ENCODE measurements around the gene PLAU.
"Not testable (repeated sequence)": the region's sequence is repeated elsewhere in the genome, so short reads cannot be mapped to it uniquely, and the experiment has no call there.

PLAU gene

GRCh38 chr10:73889014-73889413, 21.9 kb upstream of the PLAU start:
- no peak overlapping the region for H2BK15ac ChIP-seq (ENCODE audit: low read depth, poor library complexity, severe bottlenecking)
- 69% methylated on average over 7 of the region's 7 CpGs for whole genome bisulfite sequencing

GRCh38 chr10:73889416-73889815, 21.5 kb upstream of the PLAU start:
- not testable (repeated sequence) for H3K14ac ChIP-seq (ENCODE audit: low read length in 2 of 2); H3K36me3 ChIP-seq (ENCODE audit: control insufficient read depth in 1 of 2, insufficient read depth in 2 of 2, low read depth in 1 of 2, low read length in 2 of 2); H2BK120ac ChIP-seq (ENCODE audit: low read depth, low read length)

More at GRCh38 chr10:73889014-73889413, 21.9 kb upstream of the PLAU start:
- H3K4me3 ChIP-seq (ENCODE audit: insufficient read depth in 1 of 2, low read depth in 1 of 2, low read length in 2 of 2) = no peak overlapping the region
- H3K14ac ChIP-seq (ENCODE audit: low read length in 2 of 2) = peak overlapping the region in 1 of 2 experiments; percentile 87
- H3K36me3 ChIP-seq (ENCODE audit: control insufficient read depth in 1 of 2, insufficient read depth in 2 of 2, low read depth in 1 of 2, low read length in 2 of 2) = no peaks in the 10 kb centered on the region
- H2BK12ac ChIP-seq (ENCODE audit: low read length in 2 of 2) = peak overlapping the region; percentile 94 to 99
- peaks cover 2% of the 10 kb centered on the region for H3K79me1 ChIP-seq (replicated peaks; ENCODE audit: low read length, poor library complexity, severe bottlenecking)
- peak overlapping the region; percentile 99 for H2AK5ac ChIP-seq (ENCODE audit: low read length, severe bottlenecking)
- H4K91ac ChIP-seq (ENCODE audit: low read length) = peak overlapping the region; percentile 74
- H2AFZ ChIP-seq (ENCODE audit: low read depth, low read length) = peak overlapping the region; percentile 18
- H3K27ac ChIP-seq (ENCODE audit: low read length, poor library complexity, severe bottlenecking) = peak overlapping the region; percentile 100
- no peaks in the 10 kb centered on the region for H3K9me3 ChIP-seq (ENCODE audit: control insufficient read depth, low read length)
- H2BK5ac ChIP-seq (ENCODE audit: low read depth, low read length, poor library complexity, severe bottlenecking) = no peak overlapping the region
- H3K4me1 ChIP-seq (ENCODE audit: control insufficient read depth, insufficient read depth, low read depth, low read length) = peaks cover 27% of the 10 kb centered on the region
- peak; percentile 78 for DNase-seq
- peak overlapping the region; percentile 96 to 99 for H3K4ac ChIP-seq (ENCODE audit: low read depth in 1 of 2, low read length in 2 of 2)
- peak overlapping the region; percentile 6 to 90 for H3K18ac ChIP-seq (ENCODE audit: low read depth in 1 of 2, low read length in 2 of 2)
- H3K23ac ChIP-seq (ENCODE audit: low read length in 2 of 2) = no peak overlapping the region
- H3K4me2 ChIP-seq (ENCODE audit: low read length, poor library complexity, severe bottlenecking) = no peak overlapping the region
- peak overlapping the region; percentile 86 for H3K9ac ChIP-seq (ENCODE audit: low read length)
- peak overlapping the region; percentile 82 for H4K8ac ChIP-seq (ENCODE audit: low read length)
- peak overlapping the region; percentile 37 for H2BK120ac ChIP-seq (ENCODE audit: low read depth, low read length)
- H3K27me3 ChIP-seq (ENCODE audit: control insufficient read depth in 1 of 2, insufficient read depth in 1 of 2, low read length in 2 of 2) = no peaks in the 10 kb centered on the region

GRCh38 chr10:73890261-73890660, 20.7 kb upstream of the PLAU start:
- Histone ChIP-seq H3K14ac (ENCODE audit: low read length in 2 of 2) (no peak overlapping the region), H2BK15ac (ENCODE audit: low read depth, poor library complexity, severe bottlenecking) (no peak overlapping the region), H4K8ac (ENCODE audit: low read length) (no peak overlapping the region), H3K36me3 (ENCODE audit: control insufficient read depth in 1 of 2, insufficient read depth in 2 of 2, low read depth in 1 of 2, low read length in 2 of 2) (no peaks in the 10 kb centered on the region), H4K91ac (ENCODE audit: low read length) (no peak overlapping the region), H3K27ac (ENCODE audit: low read length, poor library complexity, severe bottlenecking) (no peak overlapping the region), H2BK120ac (ENCODE audit: low read depth, low read length) (peak overlapping the region; percentile 78), H3K79me1 (replicated peaks; ENCODE audit: low read length, poor library complexity, severe bottlenecking) (peaks cover 2% of the 10 kb centered on the region), H3K4ac (ENCODE audit: low read depth in 1 of 2, low read length in 2 of 2) (no peak overlapping the region), H2AFZ (ENCODE audit: low read depth, low read length) (no peak overlapping the region), H3K4me1 (ENCODE audit: control insufficient read depth, insufficient read depth, low read depth, low read length) (peaks cover 30% of the 10 kb centered on the region), H3K9me3 (ENCODE audit: control insufficient read depth, low read length) (no peaks in the 10 kb centered on the region), H2BK12ac (ENCODE audit: low read length in 2 of 2) (no peak overlapping the region), H2BK5ac (ENCODE audit: low read depth, low read length, poor library complexity, severe bottlenecking) (no peak overlapping the region), H3K4me2 (ENCODE audit: low read length, poor library complexity, severe bottlenecking) (no peak overlapping the region), H3K9ac (ENCODE audit: low read length) (no peak overlapping the region), H3K18ac (ENCODE audit: low read depth in 1 of 2, low read length in 2 of 2) (no peak overlapping the region), H3K27me3 (ENCODE audit: control insufficient read depth in 1 of 2, insufficient read depth in 1 of 2, low read length in 2 of 2) (no peaks in the 10 kb centered on the region), H2AK5ac (ENCODE audit: low read length, severe bottlenecking) (no peak overlapping the region), H3K4me3 (ENCODE audit: insufficient read depth in 1 of 2, low read depth in 1 of 2, low read length in 2 of 2) (no peak overlapping the region), H3K23ac (ENCODE audit: low read length in 2 of 2) (no peak overlapping the region)
- DNase-seq = no peak
- 96% methylated on average over 5 of the region's 5 CpGs for WGBS

More at GRCh38 chr10:73889416-73889815, 21.5 kb upstream of the PLAU start:
- H4K8ac ChIP-seq (ENCODE audit: low read length) = peak overlapping the region; percentile 56
- H3K23ac ChIP-seq (ENCODE audit: low read length in 2 of 2); H4K91ac ChIP-seq (ENCODE audit: low read length); H3K27me3 ChIP-seq (ENCODE audit: control insufficient read depth in 1 of 2, insufficient read depth in 1 of 2, low read length in 2 of 2); H3K79me1 ChIP-seq (replicated peaks; ENCODE audit: low read length, poor library complexity, severe bottlenecking); H2BK15ac ChIP-seq (ENCODE audit: low read depth, poor library complexity, severe bottlenecking); H3K9ac ChIP-seq (ENCODE audit: low read length); H3K4ac ChIP-seq (ENCODE audit: low read depth in 1 of 2, low read length in 2 of 2); H3K4me2 ChIP-seq (ENCODE audit: low read length, poor library complexity, severe bottlenecking); H2BK5ac ChIP-seq (ENCODE audit: low read depth, low read length, poor library complexity, severe bottlenecking); H2AFZ ChIP-seq (ENCODE audit: low read depth, low read length); H2AK5ac ChIP-seq (ENCODE audit: low read length, severe bottlenecking); DNase-seq; H3K9me3 ChIP-seq (ENCODE audit: control insufficient read depth, low read length); H3K18ac ChIP-seq (ENCODE audit: low read depth in 1 of 2, low read length in 2 of 2); H3K4me3 ChIP-seq (ENCODE audit: insufficient read depth in 1 of 2, low read depth in 1 of 2, low read length in 2 of 2): not testable (repeated sequence)
- peaks cover 28% of the 10 kb centered on the region for H3K4me1 ChIP-seq (ENCODE audit: control insufficient read depth, insufficient read depth, low read depth, low read length)
- 83% methylated on average over 3 of the region's 3 CpGs for WGBS
- H3K27ac ChIP-seq (ENCODE audit: low read length, poor library complexity, severe bottlenecking) = peak overlapping the region; percentile 100
- peak overlapping the region in 1 of 2 experiments; percentile 8 for H2BK12ac ChIP-seq (ENCODE audit: low read length in 2 of 2)

GRCh38 chr10:73890830-73891229, 20.1 kb upstream of the PLAU start:
- DNase-seq; H3K36me3 ChIP-seq (ENCODE audit: control insufficient read depth in 1 of 2, insufficient read depth in 2 of 2, low read depth in 1 of 2, low read length in 2 of 2); H3K27me3 ChIP-seq (ENCODE audit: control insufficient read depth in 1 of 2, insufficient read depth in 1 of 2, low read length in 2 of 2); H3K9ac ChIP-seq (ENCODE audit: low read length); H3K4ac ChIP-seq (ENCODE audit: low read depth in 1 of 2, low read length in 2 of 2); H3K27ac ChIP-seq (ENCODE audit: low read length, poor library complexity, severe bottlenecking); H3K18ac ChIP-seq (ENCODE audit: low read depth in 1 of 2, low read length in 2 of 2); H3K14ac ChIP-seq (ENCODE audit: low read length in 2 of 2); H3K79me1 ChIP-seq (replicated peaks; ENCODE audit: low read length, poor library complexity, severe bottlenecking); H3K23ac ChIP-seq (ENCODE audit: low read length in 2 of 2); H2BK5ac ChIP-seq (ENCODE audit: low read depth, low read length, poor library complexity, severe bottlenecking); H4K8ac ChIP-seq (ENCODE audit: low read length); H2AK5ac ChIP-seq (ENCODE audit: low read length, severe bottlenecking); H3K9me3 ChIP-seq (ENCODE audit: control insufficient read depth, low read length); H3K4me2 ChIP-seq (ENCODE audit: low read length, poor library complexity, severe bottlenecking); H4K91ac ChIP-seq (ENCODE audit: low read length); H2BK12ac ChIP-seq (ENCODE audit: low read length in 2 of 2); H2BK15ac ChIP-seq (ENCODE audit: low read depth, poor library complexity, severe bottlenecking); H3K4me3 ChIP-seq (ENCODE audit: insufficient read depth in 1 of 2, low read depth in 1 of 2, low read length in 2 of 2); H2AFZ ChIP-seq (ENCODE audit: low read depth, low read length): not testable (repeated sequence)
- WGBS = 63% methylated on average over 3 of the region's 3 CpGs
- Histone ChIP-seq H2BK120ac (ENCODE audit: low read depth, low read length) (peak overlapping the region; percentile 78), H3K4me1 (ENCODE audit: control insufficient read depth, insufficient read depth, low read depth, low read length) (peaks cover 30% of the 10 kb centered on the region)
